Fibroblast of skin of left quadriceps (primary cell): ENCODE measurements around the gene HLA-DQA2.
"Not testable (repeated sequence)": the region's sequence is repeated elsewhere in the genome, so short reads cannot be mapped to it uniquely, and the experiment has no call there.

ENCODE experiments used
- DNase-seq, 2 experiments: peaks; one replicate each; pipeline ENCODE4 v3.0.0-alpha.2; 2013; ENCODE audit warnings: low read depth in 2 of 2

The HLA-DQA2 gene

DNA sequence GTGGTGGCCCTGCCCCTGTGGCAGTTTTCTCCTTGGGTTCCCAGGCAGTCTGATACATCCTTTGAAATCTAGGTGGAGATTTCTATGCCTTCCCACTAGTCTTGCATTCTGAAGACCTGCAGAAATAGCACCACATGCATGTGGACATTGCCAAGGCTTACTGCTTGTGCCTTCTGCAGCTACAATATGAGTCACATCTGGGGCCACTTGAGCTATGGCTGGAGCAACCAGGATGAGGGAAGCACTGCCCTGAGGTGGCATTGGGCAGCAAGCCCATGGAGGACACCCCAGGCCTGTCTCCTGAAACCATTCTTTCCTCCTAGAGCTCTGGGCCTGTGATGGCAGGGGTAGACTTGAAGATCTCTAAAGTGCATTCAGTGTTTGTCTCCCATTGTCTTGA, 37.8 kb downstream of the HLA-DQA2 start:
- DNase-seq: no peak

DNA sequence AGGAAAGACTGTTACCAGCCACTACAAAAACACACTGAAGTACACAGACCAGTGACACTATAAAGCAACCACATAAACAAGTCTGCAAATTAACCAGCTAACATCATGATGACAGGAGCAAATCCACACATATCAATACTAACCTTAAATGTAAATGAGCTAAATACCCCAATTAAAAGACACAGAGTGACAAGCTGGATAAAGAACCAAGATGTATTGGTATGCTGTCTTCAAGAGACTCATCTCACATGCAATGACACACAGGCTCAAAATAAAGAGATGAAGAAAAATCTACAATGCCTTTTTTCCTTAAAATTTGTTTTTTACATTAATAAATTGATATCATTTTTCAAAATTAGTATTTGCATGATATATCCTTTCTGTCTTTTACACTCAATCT, 41.7 kb downstream of the HLA-DQA2 start:
- not testable (repeated sequence) for DNase-seq

DNA sequence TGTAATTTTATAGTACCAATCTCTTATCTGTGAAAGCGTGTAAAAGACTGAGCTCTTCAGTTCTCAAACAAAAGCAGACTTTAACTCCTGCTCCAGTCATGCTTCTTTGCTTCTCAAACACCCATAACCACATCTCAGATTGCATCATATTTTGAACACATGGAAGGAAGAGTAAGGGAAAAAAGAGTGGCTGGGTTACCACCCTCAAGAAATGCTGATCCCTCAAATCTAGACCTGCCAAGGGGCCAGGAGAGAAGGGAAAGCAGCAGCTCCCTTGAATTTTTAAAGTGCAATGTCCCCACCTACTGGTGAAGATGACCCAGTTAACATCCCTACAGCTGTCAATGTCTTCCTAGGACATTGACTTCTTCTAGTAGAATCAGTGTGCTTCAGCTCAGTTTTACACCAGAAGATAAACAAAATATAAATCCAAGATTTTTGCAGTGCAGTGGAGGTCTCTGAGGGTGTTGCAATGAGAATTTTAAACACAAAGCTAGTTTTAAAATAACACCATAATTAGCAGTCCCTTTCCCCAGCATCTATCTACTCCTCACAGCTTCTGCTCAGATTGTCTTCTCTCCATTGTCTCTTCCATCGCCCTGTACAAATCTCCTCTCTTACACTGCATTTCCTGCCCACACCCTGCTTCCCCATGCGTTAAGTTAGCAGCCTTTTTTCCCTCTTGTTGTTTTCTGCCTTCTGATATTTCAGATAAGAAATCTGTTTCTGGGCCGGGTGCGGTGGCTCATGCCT, 44.8 kb downstream of the HLA-DQA2 start:
- DNase-seq: peak; percentile 27 to 28

DNA sequence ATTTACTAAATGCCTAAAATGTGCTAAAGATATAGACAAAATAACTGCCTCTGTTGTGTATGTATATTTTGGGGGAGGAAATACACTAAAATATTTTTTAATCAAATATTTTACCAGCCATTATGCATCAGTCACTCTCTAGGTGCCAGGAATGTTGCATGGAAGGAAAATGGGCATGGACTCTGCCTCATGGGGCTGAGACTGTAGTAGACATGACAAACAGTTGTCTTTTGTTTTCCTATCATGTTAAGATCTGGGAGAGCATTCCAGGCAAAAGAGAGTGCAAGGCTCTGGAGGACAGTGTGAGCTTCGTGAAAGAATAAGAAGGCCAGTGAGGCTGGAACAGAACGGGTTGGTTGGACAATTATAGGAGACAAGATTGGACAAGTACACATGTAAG, 49.1 kb downstream of the HLA-DQA2 start:
- DNase-seq: no peak

DNA sequence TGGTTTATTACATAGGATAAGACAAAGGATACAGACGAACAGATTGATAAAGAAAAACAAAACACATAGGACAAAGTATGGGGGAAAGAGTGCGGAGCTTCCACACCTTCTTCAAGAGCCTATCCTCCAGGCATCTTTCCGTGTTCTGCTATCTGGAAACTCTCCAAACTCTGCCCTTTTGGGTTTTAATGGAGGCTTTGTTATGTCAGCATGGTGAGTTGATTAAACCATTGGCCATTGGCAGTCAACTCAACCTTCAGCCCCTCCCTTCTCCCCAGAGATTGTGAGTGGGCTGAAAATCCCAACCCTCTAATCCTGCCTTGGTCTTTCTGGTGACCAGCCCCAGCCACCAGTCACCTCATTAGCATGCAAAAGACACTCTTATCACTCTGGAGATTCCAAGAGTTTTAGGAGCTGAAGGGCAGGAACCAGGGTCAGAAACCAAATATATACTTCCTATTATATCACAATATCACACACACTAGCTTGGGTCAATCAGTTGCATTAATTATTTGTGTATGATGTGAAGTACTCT, 51.8 kb downstream of the HLA-DQA2 start:
- no peak for DNase-seq

DNA sequence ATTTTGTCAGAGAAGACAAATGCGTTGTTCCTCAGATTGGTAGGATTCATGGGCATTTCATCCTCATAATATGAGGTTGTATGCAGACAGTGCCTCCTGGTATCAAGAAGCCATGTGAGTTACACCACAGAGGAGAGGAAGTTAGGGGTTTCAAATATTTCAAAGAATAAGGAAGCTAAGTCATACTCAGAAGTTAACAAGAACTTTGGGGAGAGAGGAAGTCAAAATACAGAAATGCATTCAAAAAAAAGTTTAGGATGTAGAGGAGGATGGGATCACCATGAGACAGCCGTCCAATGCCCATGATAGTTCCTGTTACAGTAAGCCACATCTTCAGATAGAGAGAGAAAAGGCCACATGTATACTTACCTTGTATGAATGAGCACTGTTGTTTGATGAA, 53.3 kb downstream of the HLA-DQA2 start:
- DNase-seq: no peak
